Measurements from ENCODE around the gene CA12. TPM values are rescaled to one million over a fixed set of nuclear protein-coding genes. Genes with fewer than 3 reads are reported as not detected.

The CA12 gene
- total RNA-seq, 1 experiment from 2014 or later: 0.45 TPM

GRCh38 chr15:63308947-63309346 lies 72.7 kb downstream of the CA12 start:
- no peak for DNase-seq (ENCODE audit: low spot score)

- no peak for DNase-seq (ENCODE audit: low spot score)
These were observed 73.2 kb downstream of the CA12 start for GRCh38 chr15:63308491-63308890.

DNA sequence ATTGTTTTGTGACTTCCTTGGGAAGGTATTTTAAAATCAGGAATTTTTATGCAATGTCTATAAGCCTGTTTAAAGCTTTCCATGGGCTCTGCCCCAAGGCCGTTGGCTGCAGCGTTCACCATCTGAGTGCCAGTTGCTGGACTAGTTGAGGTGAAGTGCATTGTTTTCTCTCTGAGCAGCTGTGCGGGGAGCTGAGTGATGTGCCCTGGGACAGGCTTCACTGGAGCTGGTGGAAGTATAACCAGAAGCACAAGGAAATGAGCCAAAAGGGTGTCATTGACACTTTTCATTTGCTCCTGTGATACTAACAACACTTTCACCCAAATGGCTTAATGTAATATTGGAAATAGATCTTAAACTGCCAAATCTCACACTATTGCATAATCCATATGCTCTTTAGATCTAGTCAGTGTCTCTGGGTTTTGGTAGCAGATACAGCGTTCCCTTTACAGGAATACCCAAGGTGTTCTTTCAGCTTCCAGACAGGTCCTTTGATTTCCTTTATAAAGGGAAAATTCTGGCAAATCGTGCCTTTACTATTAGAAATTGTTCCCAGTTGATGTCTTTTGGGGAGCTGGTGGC lies 75.1 kb downstream of the CA12 start:
- no peak for DNase-seq (ENCODE audit: low spot score)

DNA sequence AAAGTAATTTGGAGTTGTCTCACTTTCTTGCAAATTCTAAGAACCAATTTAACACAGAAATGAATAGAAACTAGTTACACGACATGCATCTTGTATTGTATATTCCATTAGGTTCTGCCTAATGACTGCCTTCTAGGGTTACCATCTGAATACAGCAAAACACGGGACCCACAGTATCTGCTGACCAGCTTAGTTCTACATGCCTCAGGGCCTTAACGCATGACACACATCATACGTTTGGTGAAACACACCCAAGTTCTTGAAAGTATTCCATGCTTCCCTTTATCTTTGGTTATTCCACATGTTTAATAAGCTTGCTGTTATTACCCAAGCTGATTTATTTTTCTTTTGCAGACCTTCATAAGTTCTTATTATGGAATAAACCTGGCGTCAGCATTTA lies 76.4 kb downstream of the CA12 start:
- no peak for DNase-seq (ENCODE audit: low spot score)

- DNase-seq (ENCODE audit: low spot score): no peak
These were observed 80.6 kb downstream of the CA12 start for GRCh38 chr15:63301088-63301487.

DNA sequence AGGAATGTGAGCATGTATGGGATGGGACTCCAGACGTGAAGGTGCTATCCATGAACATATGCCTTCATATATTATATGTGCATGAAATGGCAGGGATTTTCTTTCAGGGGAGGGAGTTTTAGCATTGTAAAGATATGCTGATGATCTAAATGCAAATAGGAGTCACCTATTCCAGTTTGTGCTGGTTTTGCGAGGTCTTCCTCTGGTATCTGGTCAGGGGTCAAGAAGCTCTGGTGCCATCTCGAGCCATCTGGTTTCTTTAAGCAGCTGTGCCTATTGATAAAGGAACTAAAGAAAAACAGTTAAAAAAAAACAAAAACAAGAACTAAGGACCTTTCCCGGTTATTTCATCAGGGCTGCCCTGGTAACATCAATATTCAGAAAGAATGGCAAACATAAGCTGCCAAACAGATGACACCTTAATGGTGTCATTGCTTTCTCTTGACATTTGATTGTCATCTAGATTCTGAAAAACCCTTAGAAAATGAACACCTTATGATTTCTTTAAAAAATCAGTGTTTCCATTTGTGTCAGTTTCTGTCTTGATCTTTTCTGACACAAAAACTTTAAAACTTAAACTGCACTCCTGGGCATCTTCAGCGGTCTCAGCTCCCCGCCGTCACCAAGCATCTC lies 81.6 kb downstream of the CA12 start:
- DNase-seq (ENCODE audit: low spot score): no peak

DNA sequence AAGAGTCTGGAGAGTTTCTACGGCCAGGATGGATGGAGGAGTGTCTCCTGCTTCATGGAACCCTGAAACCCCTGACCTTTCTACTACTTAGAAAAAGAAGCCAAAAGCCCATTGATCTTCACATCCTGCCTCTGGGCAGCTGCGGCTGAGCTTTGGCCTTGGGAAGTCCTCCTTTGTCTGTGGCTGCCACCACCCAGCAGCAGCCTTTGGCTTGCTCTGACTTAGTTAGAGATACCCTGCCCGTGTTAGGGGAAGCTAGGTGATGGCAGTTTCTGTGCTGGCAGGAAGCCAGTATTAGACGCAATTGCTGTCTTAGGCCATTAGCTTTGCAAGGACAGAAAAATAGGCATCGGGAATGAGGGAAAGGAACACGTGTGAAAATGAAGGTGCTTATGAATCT lies 85.5 kb downstream of the CA12 start:
- no peak for DNase-seq (ENCODE audit: low spot score)

- no peak for DNase-seq (ENCODE audit: low spot score)
These were observed 86.3 kb downstream of the CA12 start for GRCh38 chr15:63295341-63295740.

- no peak for DNase-seq (ENCODE audit: low spot score)
These were observed 87.3 kb downstream of the CA12 start for GRCh38 chr15:63294359-63294758.

GRCh38 chr15:63292771-63293170 lies 88.9 kb downstream of the CA12 start:
- DNase-seq (ENCODE audit: low spot score): no peak

DNA sequence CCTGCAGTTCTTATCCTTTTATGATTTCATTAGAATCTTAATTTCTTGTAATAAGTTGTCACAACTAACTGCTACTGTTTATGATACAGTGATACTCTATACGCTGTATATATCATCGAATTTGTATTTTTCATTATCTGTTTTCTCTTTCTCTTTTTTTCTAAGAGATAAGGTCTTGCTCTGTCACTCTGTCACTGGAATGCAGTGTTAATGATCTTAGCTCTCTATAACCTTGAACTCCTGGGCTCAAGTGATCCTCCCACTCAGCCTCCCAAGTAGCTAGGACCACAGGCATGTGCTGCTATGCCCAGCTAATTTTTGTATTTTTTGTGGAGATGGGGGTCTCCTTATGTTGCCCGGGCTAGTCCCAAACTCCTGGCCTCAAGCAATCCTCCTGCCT lies 89.4 kb downstream of the CA12 start:
- no peak for DNase-seq (ENCODE audit: low spot score)

DNA sequence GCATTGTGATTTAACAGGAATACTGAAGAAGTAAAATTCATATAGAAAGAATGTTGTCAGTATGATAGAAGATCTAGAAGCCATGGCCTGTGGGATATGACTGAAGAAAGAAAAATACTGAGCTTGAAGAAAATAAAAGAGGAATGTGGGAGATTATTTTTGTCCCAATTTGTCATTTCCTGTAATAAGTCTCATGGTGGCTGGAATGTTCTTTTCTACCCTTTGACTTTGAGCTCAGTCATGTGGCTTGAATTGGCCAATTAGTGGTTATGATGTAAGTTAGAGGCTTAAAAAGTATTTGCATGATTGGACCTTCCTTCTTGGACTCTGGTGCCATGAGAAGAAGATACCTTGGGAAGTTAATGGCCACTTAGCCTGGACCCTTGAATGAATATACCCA lies 90.1 kb downstream of the CA12 start:
- peak; percentile 84 for DNase-seq (ENCODE audit: low spot score)

DNA sequence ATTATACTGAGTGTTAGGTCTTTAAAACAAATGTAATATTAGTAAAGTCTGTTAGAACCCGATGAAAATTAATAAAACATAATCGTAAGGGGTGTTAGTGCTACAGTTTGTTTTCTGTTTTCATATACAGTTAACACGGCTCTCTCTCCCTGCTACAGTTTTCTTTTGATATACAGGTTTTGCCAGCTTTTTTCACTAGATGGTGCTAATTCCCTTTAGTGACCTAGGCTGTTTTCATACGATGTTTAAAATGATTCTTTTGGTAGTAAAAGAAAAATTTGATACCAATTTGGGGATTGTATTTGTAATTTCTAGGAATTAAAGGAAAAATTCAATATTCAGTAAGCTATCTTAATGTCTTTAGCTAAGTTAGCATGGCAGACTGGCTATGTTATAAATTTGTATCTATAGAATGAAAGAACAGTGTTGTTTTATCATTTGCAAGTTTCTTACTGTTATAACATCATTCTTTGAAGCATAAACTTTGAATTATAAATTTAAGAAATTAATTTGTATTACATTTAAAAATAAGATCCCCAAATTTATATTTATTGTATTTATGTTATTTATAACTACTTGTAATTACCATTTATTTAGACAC lies 92.8 kb downstream of the CA12 start:
- DNase-seq (ENCODE audit: low spot score): peak; percentile 59

DNA sequence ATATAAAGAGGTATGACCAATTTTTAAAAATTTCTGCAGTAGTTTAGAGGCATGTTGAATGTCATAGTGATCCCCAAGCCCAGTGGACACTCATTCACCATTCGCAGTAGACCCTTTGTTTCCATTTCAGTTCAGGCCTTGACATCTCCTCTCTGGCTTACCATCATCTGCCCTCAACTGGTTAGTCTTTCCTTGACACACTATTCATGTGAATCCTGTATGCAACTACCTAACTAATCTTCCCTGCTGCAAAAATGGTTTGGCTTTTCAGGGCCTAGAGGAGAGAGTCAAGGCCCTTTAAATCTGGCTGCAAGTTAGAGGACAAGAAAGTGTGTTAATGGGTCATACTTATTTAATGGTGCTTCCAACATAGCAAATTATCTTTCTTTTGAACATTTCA lies 93.3 kb downstream of the CA12 start:
- DNase-seq (ENCODE audit: low spot score): no peak

DNA sequence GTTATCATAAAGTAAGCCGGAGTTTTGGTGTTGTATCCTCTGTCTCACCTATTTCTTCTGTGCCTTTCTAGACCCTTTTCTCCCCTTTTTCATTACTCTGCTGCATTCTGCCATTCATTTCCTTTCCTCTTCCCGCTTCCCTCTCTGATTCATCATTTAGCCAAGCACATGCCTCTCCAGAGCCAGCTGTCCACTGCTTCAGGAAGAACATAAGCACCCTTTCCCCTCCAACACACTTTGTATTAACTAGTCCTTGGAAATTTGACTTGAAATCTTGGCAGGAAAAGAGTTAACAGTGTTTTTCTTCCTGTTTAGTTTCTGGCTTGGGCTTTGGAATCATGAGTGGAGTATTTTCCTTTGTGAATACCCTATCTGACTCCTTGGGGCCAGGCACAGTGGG lies 94.5 kb downstream of the CA12 start:
- DNase-seq (ENCODE audit: low spot score): no peak

DNA sequence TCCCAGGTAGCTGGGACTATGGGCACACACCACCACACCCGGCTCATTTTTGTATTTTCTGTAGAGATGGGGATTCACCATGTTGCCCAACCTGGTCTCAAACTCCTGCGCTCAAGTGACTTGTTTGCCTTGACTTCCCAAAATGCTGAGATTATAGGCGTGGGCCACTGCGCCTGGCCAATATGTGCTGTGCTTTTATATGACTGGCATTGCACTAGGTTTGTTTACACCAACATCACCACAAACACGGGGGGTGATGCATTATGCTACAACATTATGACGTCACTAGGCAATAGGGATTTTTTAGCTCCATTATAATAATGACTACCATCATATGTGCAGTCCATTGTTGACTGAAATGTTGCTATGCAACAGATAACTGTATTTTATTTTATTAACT lies 97.3 kb downstream of the CA12 start:
- DNase-seq (ENCODE audit: low spot score): no peak

GRCh38 chr15:63283126-63283525 lies 98.5 kb downstream of the CA12 start:
- DNase-seq (ENCODE audit: low spot score): no peak

DNA sequence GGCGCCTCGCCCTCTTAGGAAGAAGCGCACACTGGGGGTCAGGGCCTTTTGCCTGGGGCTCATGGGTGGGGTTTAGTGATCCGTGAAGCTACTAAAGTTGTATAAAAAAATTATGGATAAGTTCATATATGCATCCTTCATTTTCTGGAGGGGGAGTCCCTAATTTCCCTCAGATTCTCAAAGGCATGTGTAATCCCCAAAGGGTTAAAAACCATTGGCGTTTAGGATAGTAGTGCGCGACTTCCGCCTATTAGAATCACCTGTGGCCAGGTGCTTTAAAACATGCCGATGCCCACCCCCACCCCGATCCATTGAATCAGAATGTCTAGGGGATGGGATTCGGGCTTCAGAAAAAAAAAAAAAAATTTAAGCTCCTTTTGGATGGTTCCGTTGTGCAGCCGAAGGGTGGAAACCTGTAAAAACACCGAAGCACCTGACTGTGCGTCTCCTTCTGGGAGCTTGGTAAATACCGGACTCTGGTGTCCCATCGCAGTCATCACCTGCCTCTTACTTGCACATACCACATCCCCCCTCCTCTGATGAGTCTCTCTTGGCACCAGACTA lies 103.7 kb downstream of the CA12 start:
- DNase-seq (ENCODE audit: low spot score): no peak

- DNase-seq (ENCODE audit: low spot score): peak; percentile 55
These were observed 104.4 kb downstream of the CA12 start, which contains the start of gene APH1B for GRCh38 chr15:63277038-63277892. APH1B (plus strand) TSS chr15:63277605; CDS start chr15:63277624, 19 bp downstream.

DNA sequence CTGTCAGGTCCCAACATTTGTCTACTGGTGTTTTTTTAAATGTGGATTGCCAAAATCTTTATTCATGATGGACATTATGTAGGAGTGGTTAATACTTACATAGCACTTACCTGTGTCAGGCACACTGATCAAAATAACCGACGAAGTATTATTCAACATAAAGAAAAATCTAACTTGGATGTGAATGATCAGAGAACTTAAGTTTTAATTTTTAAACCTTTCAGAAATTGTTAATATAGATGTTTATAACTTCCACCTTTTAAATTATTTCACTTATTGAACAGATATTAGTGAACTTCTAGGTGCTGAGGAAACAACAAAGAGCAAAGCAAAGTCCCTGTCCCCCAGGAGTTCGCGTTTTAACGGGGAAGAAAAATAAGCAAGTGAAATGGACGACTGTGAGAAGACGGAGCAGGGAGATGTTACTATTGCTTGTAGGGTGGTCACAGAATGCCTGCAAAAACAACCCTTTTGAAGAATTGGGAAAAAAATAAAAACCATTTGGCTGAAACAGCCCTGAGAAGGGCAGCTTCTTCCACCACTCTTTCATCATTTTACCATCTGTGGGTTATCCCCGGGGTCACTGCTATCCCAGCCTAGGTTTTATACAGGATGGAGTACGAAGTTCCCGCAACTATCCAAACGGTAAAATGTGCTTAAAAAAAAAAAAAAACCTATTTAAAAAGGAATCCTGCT lies 105.2 kb downstream of the CA12 start:
- DNase-seq (ENCODE audit: low spot score): no peak

GRCh38 chr15:63274427-63274826 lies 107.2 kb downstream of the CA12 start:
- DNase-seq (ENCODE audit: low spot score): peak; percentile 25

Data from A172 (cell line).